ENCODE measurements around the gene ASB7.

DNA sequence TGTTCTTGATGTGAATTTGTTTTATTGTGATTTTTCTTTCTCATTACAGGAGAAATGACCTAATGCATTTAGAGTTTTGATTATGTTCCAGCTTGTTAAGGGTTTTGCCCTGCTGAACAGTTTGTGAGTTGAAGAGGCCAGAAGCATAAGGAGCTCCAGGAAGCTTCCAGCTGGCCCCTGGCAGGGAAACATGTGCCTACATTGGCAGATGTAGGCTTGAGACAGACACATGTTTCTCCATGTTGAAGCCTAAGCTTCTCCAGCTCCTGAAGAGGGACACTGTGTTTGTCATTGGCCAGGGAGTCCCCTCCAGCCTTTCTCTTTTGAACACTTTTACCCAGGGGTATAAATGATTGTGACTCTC lies 88.4 kb downstream of the ASB7 start:
- TF ChIP-seq, protein P1, sequence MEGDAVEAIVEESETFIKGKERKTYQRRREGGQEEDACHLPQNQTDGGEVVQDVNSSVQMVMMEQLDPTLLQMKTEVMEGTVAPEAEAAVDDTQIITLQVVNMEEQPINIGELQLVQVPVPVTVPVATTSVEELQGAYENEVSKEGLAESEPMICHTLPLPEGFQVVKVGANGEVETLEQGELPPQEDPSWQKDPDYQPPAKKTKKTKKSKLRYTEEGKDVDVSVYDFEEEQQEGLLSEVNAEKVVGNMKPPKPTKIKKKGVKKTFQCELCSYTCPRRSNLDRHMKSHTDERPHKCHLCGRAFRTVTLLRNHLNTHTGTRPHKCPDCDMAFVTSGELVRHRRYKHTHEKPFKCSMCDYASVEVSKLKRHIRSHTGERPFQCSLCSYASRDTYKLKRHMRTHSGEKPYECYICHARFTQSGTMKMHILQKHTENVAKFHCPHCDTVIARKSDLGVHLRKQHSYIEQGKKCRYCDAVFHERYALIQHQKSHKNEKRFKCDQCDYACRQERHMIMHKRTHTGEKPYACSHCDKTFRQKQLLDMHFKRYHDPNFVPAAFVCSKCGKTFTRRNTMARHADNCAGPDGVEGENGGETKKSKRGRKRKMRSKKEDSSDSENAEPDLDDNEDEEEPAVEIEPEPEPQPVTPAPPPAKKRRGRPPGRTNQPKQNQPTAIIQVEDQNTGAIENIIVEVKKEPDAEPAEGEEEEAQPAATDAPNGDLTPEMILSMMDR (IDR thresholded peaks at IDR 0.05): no peak
- TF ChIP-seq POLR2AphosphoS5 (IDR thresholded peaks at IDR 0.05): no peak

Measured in suprapubic skin (tissue), 3 donors.